GM19023 (cell line): ENCODE results near the gene NUDT10.
"Not testable (repeated sequence)": the region's sequence is repeated elsewhere in the genome, so short reads cannot be mapped to it uniquely, and the experiment has no call there.

Experiments
- ATAC-seq: cut with Tn5 transposase; IDR thresholded peaks from one replicate; pipeline ENCODE4 v1.9.1; 2021; ENCODE audit warnings: mild to moderate bottlenecking, moderate library complexity; ENCODE audit not compliant: unreplicated experiment

The NUDT10 gene

GRCh38 chrX:51332188-51332942 is at the start of gene NUDT10:
Gene NUDT10, plus strand, starts transcription at chrX:51332822. Its CDS starts 144 bp downstream, at chrX:51332966.
- no peak for ATAC-seq

GRCh38 chrX:51292421-51292820 is 40.2 kb upstream of the NUDT10 start:
- no peak for ATAC-seq

GRCh38 chrX:51296138-51296537 is 36.5 kb upstream of the NUDT10 start:
- no peak for ATAC-seq

GRCh38 chrX:51316271-51316670 is 16.4 kb upstream of the NUDT10 start:
- no peak for ATAC-seq

- not testable (repeated sequence) for ATAC-seq
These were observed 542 bp downstream of the NUDT10 start for GRCh38 chrX:51332943-51333785.

- ATAC-seq = no peak
These were observed 1.7 kb downstream of the NUDT10 start for GRCh38 chrX:51334276-51334675.

- ATAC-seq = no peak
These were observed 4.0 kb downstream of the NUDT10 start for GRCh38 chrX:51336584-51336983.

GRCh38 chrX:51361251-51361650 is 28.6 kb downstream of the NUDT10 start:
- no peak for ATAC-seq

GRCh38 chrX:51376672-51377071 is 44.0 kb downstream of the NUDT10 start:
- no peak for ATAC-seq
